Aorta (tissue), 5 donors: Measurements from ENCODE around the gene KRTAP10-2. TPM values are rescaled to one million over a fixed set of nuclear protein-coding genes. Genes with fewer than 3 reads are reported as not detected.
"Not testable (repeated sequence)": the region's sequence is repeated elsewhere in the genome, so short reads cannot be mapped to it uniquely, and the experiment has no call there.

Experiments
- ATAC-seq: fragments of 200-7000 bp; cut with Tn5 transposase; one replicate; pipeline ENCODE4 v1.9.1; 2022; ENCODE audit warnings: moderate library complexity; ENCODE audit not compliant: low FRiP score
- DNase-seq, 2 donors: peaks; one replicate each; pipeline ENCODE4 v3.0.0-alpha.2; 2020
- H3K27ac ChIP-seq, 2 donors: one replicate each; pipeline ENCODE4 v1.5.1; 2013; ENCODE audit warnings: low read length in 2 of 2, mild to moderate bottlenecking in 2 of 2, moderate library complexity in 2 of 2, control low read depth in 1 of 2, inconsistent platforms in 1 of 2, low read depth in 1 of 2
- H3K27me3 ChIP-seq, 2 donors: one replicate each; pipeline ENCODE4 v1.6.1; 2013; ENCODE audit warnings: control low read depth in 1 of 2, low read length in 1 of 2, mild to moderate bottlenecking in 1 of 2, moderate library complexity in 1 of 2; ENCODE audit not compliant: insufficient read depth in 2 of 2, control insufficient read depth in 1 of 2
- H3K36me3 ChIP-seq, 2 donors: one replicate each; pipeline ENCODE4 v1.6.1; 2013; ENCODE audit warnings: control low read depth in 1 of 2, low read length in 1 of 2, mild to moderate bottlenecking in 1 of 2; ENCODE audit not compliant: insufficient read depth in 2 of 2, control insufficient read depth in 1 of 2
- H3K4me1 ChIP-seq, 2 donors: one replicate each; pipeline ENCODE4 v1.6.1; 2013; ENCODE audit warnings: low read length in 2 of 2, control low read depth in 1 of 2, mild to moderate bottlenecking in 1 of 2, moderate library complexity in 1 of 2; ENCODE audit not compliant: insufficient read depth in 2 of 2, control insufficient read depth in 1 of 2
- H3K4me3 ChIP-seq, 2 donors: one replicate each; pipeline ENCODE4 v1.5.1; 2013; ENCODE audit warnings: low read length in 2 of 2, control low read depth in 1 of 2, mild to moderate bottlenecking in 1 of 2
- H3K9me3 ChIP-seq: one replicate; pipeline ENCODE4 v1.6.1; 2013; ENCODE audit warnings: mild to moderate bottlenecking, low read length; ENCODE audit not compliant: control insufficient read depth
- WGBS, 2 donors: extraction: QIAGEN DNeasy Blood & Tissue Kit; methylation state at CpG; one replicate each; pipeline ENCODE4 v1.1.7; 2013; 5-methylcytosine and 5-hydroxymethylcytosine counted together
- intact Hi-C, 2 donors: fragments of 100-400 bp; cut with DNase I; formaldehyde crosslinking; loops; one replicate each; pipeline versions ENCODE4 v1.14.2 to v1.15.0; 2022
- polyA plus RNA-seq, 2 donors: library from polyadenylated mRNA; stranded (reverse); fragments of 200-250 nt; gene quantifications; one replicate each; pipeline ENCODE4 v1.2.3, GENCODE V29; 2013
- total RNA-seq, 2 donors: library from RNA; stranded (reverse); fragmentation: NEBNext Ultra II Directional; extraction: Animal tissue kit (Norgen Biotek cat#: 25700); gene quantifications; one replicate each; pipeline ENCODE4 v1.2.1, GENCODE V29; 2021
- donor health status: healthy with polysubstance abuse.
- donor health status: Bipolar disorder and iron deficiency.
- donor health status: DM: no; HTN: no; CAD: no.
- donor health status: DM: no; HTN: no; CAD: no.
- donor health status: DM: yes; HTN: yes; CAD: no.

The KRTAP10-2 gene
- total and polyA plus RNA-seq, 4 donors, result not detected

- intact Hi-C loops, result no loop called here
- Histone ChIP-seq H3K36me3 (no peaks in the 10 kb centered on the region), H3K27ac (no peak overlapping the region), H3K9me3 (peaks cover 3% of the 10 kb centered on the region), H3K27me3 (no peaks in the 10 kb centered on the region), H3K4me3 (no peak overlapping the region), H3K4me1 (no peaks in the 10 kb centered on the region)
- no peak for DNase-seq
- 86 to 90% methylated on average over 12 of the region's 12 CpGs for WGBS, 2 donors
- no peak for ATAC-seq
These were observed 43.2 kb upstream of the KRTAP10-2 start for GRCh38 chr21:44594406-44594916.

- H3K4me3 ChIP-seq, result no peak overlapping the region
- H3K27me3 ChIP-seq, result no peaks in the 10 kb centered on the region
- H3K27ac ChIP-seq, result no peak overlapping the region
- ATAC-seq (no peak), DNase-seq (no peak)
- H3K36me3 ChIP-seq, result no peaks in the 10 kb centered on the region
- intact Hi-C loops, result no loop called here
- H3K9me3 ChIP-seq, result no peaks in the 10 kb centered on the region
- no peaks in the 10 kb centered on the region for H3K4me1 ChIP-seq
- 30 to 32% methylated on average over 20 of the region's 20 CpGs for WGBS, 2 donors
These were observed 42.5 kb upstream of the KRTAP10-2 start for GRCh38 chr21:44593598-44594405.

- no peak for ATAC-seq
- Histone ChIP-seq H3K36me3 (no peaks in the 10 kb centered on the region), H3K9me3 (no peaks in the 10 kb centered on the region), H3K4me1 (no peaks in the 10 kb centered on the region), H3K4me3 (no peak within 1 kb of the TSS), H3K27ac (no peak within 1 kb of the TSS), H3K27me3 (no peaks in the 10 kb centered on the region)
- intact Hi-C loops, result no loop called here
- 61 to 65% methylated on average over 33 of the region's 33 CpGs for WGBS, 2 donors
- peak in 1 of 2 donors; percentile 48 for DNase-seq
These were observed 41.4 kb upstream of the KRTAP10-2 start, which contains the start of gene KRTAP10-6 for GRCh38 chr21:44592446-44593311. KRTAP10-6 (minus strand) TSS chr21:44592505; CDS start chr21:44592484, 21 bp downstream.

GRCh38 chr21:44591801-44592130, 40.5 kb upstream of the KRTAP10-2 start:
- H3K9me3 ChIP-seq, ATAC-seq, H3K4me1 ChIP-seq, H3K36me3 ChIP-seq, H3K27ac ChIP-seq, intact Hi-C loops, H3K27me3 ChIP-seq, H3K4me3 ChIP-seq: not testable (repeated sequence)
- peak in 1 of 2 donors; percentile 38 for DNase-seq
- WGBS, 2 donors, result 0 to 7% methylated on average over 3 to 4 of the region's 4 CpGs

- peak in 1 of 2 donors; percentile 38 for DNase-seq
- H3K36me3 ChIP-seq, H3K27me3 ChIP-seq, ATAC-seq, H3K27ac ChIP-seq, intact Hi-C loops, H3K4me1 ChIP-seq, H3K4me3 ChIP-seq, H3K9me3 ChIP-seq: not testable (repeated sequence)
- 31 to 35% methylated on average over 14 to 19 of the region's 19 CpGs for WGBS, 2 donors
These were observed 39.8 kb upstream of the KRTAP10-2 start for GRCh38 chr21:44590897-44591800.

DNA sequence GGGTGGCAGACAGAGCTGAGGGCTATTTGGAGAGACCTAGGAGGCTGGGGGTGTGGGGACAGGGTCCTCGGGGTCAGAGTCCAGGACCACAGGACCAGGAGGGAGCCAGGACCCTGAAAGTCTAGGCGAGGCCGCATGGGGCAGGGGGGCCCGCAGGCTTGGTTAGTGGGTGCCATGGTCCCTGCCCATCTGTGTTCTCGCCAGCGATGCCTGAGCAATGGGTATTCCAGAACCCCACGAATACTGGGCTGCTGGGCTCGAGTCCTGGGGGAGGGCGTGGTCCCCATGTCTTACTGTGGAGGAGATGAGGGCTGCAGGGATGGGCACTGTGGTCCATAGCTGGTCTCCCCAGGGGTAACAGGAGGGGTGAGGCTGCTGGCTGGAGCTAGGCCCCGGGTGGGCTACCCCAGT, 39.0 kb upstream of the KRTAP10-2 start:
- no peaks in the 10 kb centered on the region for H3K27me3 ChIP-seq
- no peaks in the 10 kb centered on the region for H3K36me3 ChIP-seq
- no peak overlapping the region for H3K27ac ChIP-seq
- ATAC-seq (no peak), DNase-seq (peak in 1 of 2 donors; percentile 75)
- no peaks in the 10 kb centered on the region for H3K4me1 ChIP-seq
- intact Hi-C loops, result no loop called here
- no peak overlapping the region for H3K4me3 ChIP-seq
- 81 to 83% methylated on average over 7 to 10 of the region's 10 CpGs for WGBS, 2 donors
- H3K9me3 ChIP-seq, result peaks cover 2% of the 10 kb centered on the region

DNA sequence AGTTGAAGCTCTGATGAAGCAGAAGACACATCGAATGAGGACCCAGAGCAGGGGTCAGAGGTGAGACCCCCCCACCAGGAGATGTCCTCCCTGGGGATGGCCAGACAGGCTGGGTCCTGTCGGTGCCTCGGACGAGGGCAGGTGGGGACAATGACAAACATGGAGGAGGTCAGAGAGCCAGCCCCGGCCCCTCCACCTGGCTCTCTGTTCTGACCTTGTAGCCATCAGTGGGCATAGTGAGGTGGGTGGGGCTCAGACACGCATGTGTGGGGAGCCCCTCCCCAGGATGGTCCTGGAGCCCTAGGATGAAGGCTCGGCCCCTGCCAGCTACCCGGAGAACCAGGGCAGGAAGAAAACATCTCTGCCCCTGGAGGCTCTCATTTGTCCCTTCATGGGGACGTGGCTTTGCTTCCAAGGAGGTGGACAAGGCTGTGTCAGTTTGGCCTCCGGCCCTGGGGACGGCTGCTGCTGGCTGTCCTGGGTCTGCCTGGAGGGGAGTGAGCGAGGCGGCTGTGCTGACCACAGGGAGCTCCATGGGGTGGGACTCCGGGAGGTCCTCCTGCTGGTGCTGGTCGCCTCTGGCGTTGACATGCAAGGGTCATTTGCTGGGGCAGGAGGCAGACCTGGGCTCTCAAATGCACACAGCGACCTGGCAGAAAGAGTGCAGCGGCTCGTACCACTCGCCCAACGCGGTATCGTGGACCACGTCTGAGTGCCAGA, 38.4 kb upstream of the KRTAP10-2 start:
- Histone ChIP-seq H3K9me3 (peaks cover 2% of the 10 kb centered on the region), H3K4me1 (no peaks in the 10 kb centered on the region), H3K36me3 (no peaks in the 10 kb centered on the region), H3K4me3 (no peak overlapping the region), H3K27ac (no peak overlapping the region), H3K27me3 (no peaks in the 10 kb centered on the region)
- DNase-seq (peak in 1 of 2 donors; percentile 64), ATAC-seq (no peak)
- intact Hi-C loops, result no loop called here
- 80% methylated on average over 24 of the region's 24 CpGs for WGBS, 2 donors

DNA sequence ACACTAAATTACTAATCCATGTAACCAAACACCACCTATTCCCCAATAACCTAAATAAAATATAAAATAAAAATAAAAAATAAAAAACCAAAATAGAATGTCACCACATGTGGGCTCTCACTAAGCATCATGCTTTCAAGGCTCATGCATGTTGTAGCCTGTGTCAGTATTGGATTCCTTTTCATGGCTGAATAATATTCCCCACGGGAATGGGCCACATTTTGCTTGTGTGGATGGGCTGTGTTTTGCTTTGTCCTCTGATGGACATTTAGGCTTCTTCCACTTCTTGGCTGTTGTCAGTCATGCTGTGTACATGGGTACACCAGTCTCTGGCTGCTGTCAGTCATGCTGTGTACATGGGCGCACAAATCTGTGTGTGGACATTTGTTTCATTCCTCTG, 37.8 kb upstream of the KRTAP10-2 start:
- intact Hi-C loops, result no loop called here
- no peaks in the 10 kb centered on the region for H3K27me3 ChIP-seq
- H3K9me3 ChIP-seq, result peaks cover 2% of the 10 kb centered on the region
- no peak overlapping the region for H3K27ac ChIP-seq
- DNase-seq (no peak), ATAC-seq (no peak)
- no peaks in the 10 kb centered on the region for H3K36me3 ChIP-seq
- H3K4me3 ChIP-seq, result no peak overlapping the region
- no peaks in the 10 kb centered on the region for H3K4me1 ChIP-seq
- WGBS, 2 donors, result 96 to 97% methylated on average over 2 of the region's 2 CpGs
